H1 (cell line): Measurements from ENCODE around the gene RORB.

Source experiments
- CREB1 ChIP-seq: IDR thresholded peaks from 2 replicates; pipeline ENCODE4 v1.6.1; 2012; ENCODE audit warnings: inconsistent platforms
- CTCF ChIP-seq, 3 experiments: IDR thresholded peaks; 1 replicate in 2 of 3; 2 replicates in 1 of 3; pipeline versions ENCODE4 v1.5.1 to v1.6.1; 2011; ENCODE audit warnings: low read length in 3 of 3, mild to moderate bottlenecking in 3 of 3, inconsistent platforms in 2 of 3, low read depth in 1 of 3, moderate library complexity in 1 of 3; ENCODE audit not compliant: insufficient read depth in 1 of 3; ENCODE audit errors: control extremely low read depth in 1 of 3
- EZH2 ChIP-seq: fragments of 200-600 bp; sonication (generic); IDR thresholded peaks from 2 replicates; pipeline ENCODE4 v1.7.1; 2012; ENCODE audit warnings: low read depth, mild to moderate bottlenecking, moderate library complexity, low read length, inconsistent platforms; ENCODE audit not compliant: severe bottlenecking
- JUND ChIP-seq: IDR thresholded peaks from 2 replicates; pipeline ENCODE4 v1.6.1; 2011; ENCODE audit warnings: mild to moderate bottlenecking, improper control_type of control experiment, low read length
- KDM1A ChIP-seq: fragments of 200-600, 300-600 bp; sonication (generic); IDR thresholded peaks from 2 replicates; pipeline ENCODE4 v1.7.1; 2016; ENCODE audit warnings: mild to moderate bottlenecking, low read length, borderline replicate concordance
- MAX ChIP-seq: IDR thresholded peaks from 2 replicates; pipeline ENCODE4 v1.6.1; 2012; ENCODE audit warnings: inconsistent platforms
- POLR2AphosphoS5 ChIP-seq: IDR thresholded peaks from 2 replicates; pipeline ENCODE4 v1.6.1; 2011; ENCODE audit warnings: low read depth, low read length
- TAF1 ChIP-seq: IDR thresholded peaks from 2 replicates; pipeline ENCODE4 v1.6.1; 2011; ENCODE audit warnings: mild to moderate bottlenecking, low read depth, low read length
- TAF7 ChIP-seq: optimal IDR thresholded peaks from 2 replicates; pipeline ENCODE3; 2011; ENCODE audit warnings: low read depth, mild to moderate bottlenecking, inconsistent platforms, low read length, moderate library complexity, borderline replicate concordance
- TCF12 ChIP-seq: IDR thresholded peaks from 2 replicates; pipeline ENCODE4 v1.6.1; 2011; ENCODE audit warnings: low read depth, mild to moderate bottlenecking, low read length
- YY1 ChIP-seq: IDR thresholded peaks from 2 replicates; pipeline ENCODE4 v1.6.1; 2011; ENCODE audit warnings: low read depth, mild to moderate bottlenecking, low read length
- TF ChIP-seq, protein P1 (sequence below): IDR thresholded peaks from 2 replicates; pipeline ENCODE4 v1.6.1; 2011; ENCODE audit warnings: low read depth, mild to moderate bottlenecking, low read length; ENCODE audit not compliant: insufficient read depth

DNA sequence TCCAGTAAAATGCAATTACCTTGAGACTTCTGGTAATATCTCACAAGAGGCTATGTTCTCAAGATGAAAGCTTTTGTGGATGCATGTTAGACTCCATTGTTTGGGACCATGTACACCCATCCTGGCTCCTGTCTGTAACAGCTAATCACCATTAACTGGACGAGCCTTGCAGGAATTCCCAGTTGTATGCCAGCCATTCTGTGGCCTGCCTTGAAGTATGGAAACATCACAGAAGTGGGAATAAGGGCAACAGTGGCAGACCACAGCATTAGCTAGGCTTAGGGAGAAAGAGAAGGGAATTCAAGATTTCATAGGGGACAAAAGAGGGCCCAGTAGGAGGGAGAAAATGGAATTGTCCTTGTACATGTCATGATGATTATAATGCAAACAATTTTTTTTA lies 79.0 kb downstream of the RORB start:
- TF ChIP-seq CTCF (IDR thresholded peaks at IDR 0.05; ENCODE audit: control extremely low read depth in 1 of 3, insufficient read depth in 1 of 3, low read depth in 1 of 3, low read length in 3 of 3) (no peak), CREB1 (no peak), EZH2 (no peak), KDM1A (no peak), TCF12 (no peak), JUND (no peak), TAF7 (no peak), POLR2AphosphoS5 (no peak), TAF1 (no peak), YY1 (no peak), MAX (no peak)
- TF ChIP-seq, protein P1, sequence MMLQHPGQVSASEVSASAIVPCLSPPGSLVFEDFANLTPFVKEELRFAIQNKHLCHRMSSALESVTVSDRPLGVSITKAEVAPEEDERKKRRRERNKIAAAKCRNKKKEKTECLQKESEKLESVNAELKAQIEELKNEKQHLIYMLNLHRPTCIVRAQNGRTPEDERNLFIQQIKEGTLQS: no peak
